ENCODE results near the gene SERPING1. TPM values are rescaled to one million over a fixed set of nuclear protein-coding genes. Genes with fewer than 3 reads are reported as not detected.

SERPING1 gene
- total and polyA plus RNA-seq, 2 of the 13 experiments (the other 11 are each of a cell fraction or from before 2014, with no cell fraction given), result 2.0 to 10.4 TPM

DNA sequence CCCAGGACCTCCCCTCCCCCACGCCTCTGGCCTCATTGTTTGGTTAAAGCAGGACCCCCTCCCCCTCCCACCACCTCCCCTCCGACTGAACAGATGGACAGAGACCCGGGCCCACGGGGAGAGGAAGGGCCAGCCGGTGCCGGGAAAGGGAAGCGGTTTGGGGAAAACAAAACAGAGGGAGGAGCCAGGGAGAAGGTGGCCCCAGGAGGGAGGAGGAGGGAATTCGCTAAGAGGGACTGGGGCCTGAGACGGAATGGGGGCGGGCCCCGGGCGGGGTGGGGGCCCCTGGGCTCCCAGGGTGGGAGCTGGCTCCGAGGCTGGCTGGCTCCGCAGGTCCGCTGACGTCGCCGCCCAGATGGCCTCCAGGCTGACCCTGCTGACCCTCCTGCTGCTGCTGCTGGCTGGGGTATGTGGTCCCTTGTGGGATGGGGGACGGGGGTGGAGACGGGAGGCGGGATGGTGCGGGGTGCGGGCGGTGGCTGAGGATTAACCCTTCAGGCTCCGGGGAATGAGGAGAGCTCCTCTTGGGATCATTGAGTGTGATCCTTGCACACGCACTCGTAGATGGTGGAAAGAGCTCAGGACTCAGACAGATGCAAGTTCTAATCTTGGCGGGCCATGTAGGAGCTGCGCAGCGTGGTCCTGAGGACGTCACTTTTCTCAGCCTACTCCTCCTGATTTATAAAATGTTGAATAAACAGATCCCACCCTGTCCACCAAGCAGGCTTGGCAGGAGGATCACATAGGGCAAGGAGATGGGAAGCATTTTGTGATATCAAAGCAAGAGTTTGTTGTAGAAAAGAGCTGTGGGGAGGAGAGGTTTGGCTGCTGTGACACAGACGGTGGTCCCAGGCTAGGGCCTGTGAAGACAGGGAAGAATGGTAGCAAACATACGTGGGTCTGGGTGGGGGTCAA is 688 bp downstream of the SERPING1 start (continued):
- TF ChIP-seq FOXC1 (CRISPR knock-in tag; IDR thresholded peaks at IDR 0.05; ENCODE audit: borderline replicate concordance) (no peak), ZNF44 (CRISPR knock-in tag; IDR thresholded peaks at IDR 0.05) (no peak), IRX3 (CRISPR knock-in tag; IDR thresholded peaks at IDR 0.05; ENCODE audit: borderline replicate concordance, low read depth) (no peak), SUZ12 (IDR thresholded peaks at IDR 0.05; ENCODE audit: low read depth, low read length) (no peak), ZNF607 (CRISPR knock-in tag; IDR thresholded peaks at IDR 0.05; ENCODE audit: borderline replicate concordance) (no peak), ZNF773 (CRISPR knock-in tag; IDR thresholded peaks at IDR 0.05; ENCODE audit: borderline replicate concordance) (no peak), ZNF652 (CRISPR knock-in tag; IDR thresholded peaks at IDR 0.05; ENCODE audit: borderline replicate concordance, low read depth) (peak; percentile 82), ZNF572 (CRISPR knock-in tag; IDR thresholded peaks at IDR 0.05) (no peak)
- TF ChIP-seq, protein P1, sequence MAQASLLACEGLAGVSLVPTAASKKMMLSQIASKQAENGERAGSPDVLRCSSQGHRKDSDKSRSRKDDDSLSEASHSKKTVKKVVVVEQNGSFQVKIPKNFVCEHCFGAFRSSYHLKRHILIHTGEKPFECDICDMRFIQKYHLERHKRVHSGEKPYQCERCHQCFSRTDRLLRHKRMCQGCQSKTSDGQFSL (CRISPR knock-in tag; IDR thresholded peaks at IDR 0.05), result no peak

DNA sequence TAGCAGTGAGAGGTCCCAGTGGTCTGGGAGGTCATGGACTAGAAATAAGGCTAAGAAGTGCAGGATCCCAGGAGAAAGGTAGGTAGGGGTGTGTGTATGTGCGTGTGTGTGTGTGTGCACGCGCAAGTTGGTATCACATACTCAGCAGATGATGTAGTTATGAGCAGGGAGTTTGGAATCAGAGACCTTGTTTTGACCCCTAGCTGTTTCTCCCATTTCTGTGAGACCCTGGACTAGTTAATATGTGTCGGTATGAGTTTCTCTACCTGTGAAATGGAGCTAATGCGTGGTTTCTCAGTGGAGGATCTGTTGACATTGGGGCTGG is 1.3 kb downstream of the SERPING1 start:
- no TSS peak for BruUV-seq (replicated peaks)
- FAIRE-seq (no peak), DNase-seq (ENCODE audit: low spot score) (no peak), ATAC-seq (no peak)
- H3K4me3 ChIP-seq (replicated peaks in 1 of 3; ENCODE audit: insufficient read depth in 1 of 3, low read depth in 2 of 3, low read length in 3 of 3), result no peak overlapping the region
- WGBS (ENCODE audit: low lambda C conversion rate), result 75% methylated on average over 5 of the region's 5 CpGs
- peaks cover 0 to 9% of the 10 kb centered on the region in 2 experiments; a peak in 2 of 5 replicates for H3K27me3 ChIP-seq (ENCODE audit: control insufficient read depth in 1 of 2, insufficient read depth in 2 of 2, low read length in 2 of 2)
- in situ Hi-C loops (cut with HindIII; ENCODE audit: extremely low pct_ligation_motif_present, low pct_unique_long_range_greater_than_20kb), result no loop called here
- H3K79me2 ChIP-seq (ENCODE audit: insufficient read depth, low read length), result no peaks in the 10 kb centered on the region
- ChIA-PET POLR2A (interaction anchor here (2.6 to 3.5 kb wide), 2 partner anchors 31 to 41 kb away, joined by 8 to 33 read pairs; partner anchors contain the start of gene UBE2L6), CTCF (ENCODE audit: low intra/inter-chr PET ratio, low total read pairs) (no interaction called here)
- peaks cover 35% of the 10 kb centered on the region for H3K4me1 ChIP-seq (ENCODE audit: insufficient read depth, low read length)
- intact Hi-C loops (cut with micrococcal nuclease; ENCODE audit: unreplicated experiment), result loop anchor here (5.0 kb wide), 1 partner anchor 34 kb away; no protein-coding TSS in a partner anchor
- no peaks in the 10 kb centered on the region for H4K20me1 ChIP-seq (ENCODE audit: insufficient read depth, low read length)
- no peaks in the 10 kb centered on the region for H3K36me3 ChIP-seq (replicated peaks in 1 of 2; ENCODE audit: control insufficient read depth in 1 of 2, insufficient read depth in 2 of 2, low read length in 2 of 2)
- peak overlapping the region; percentile 89; the same call in 1 of the 2 replicates for H3K4me2 ChIP-seq (ENCODE audit: low read depth, low read length)
- no peak overlapping the region for H3K27ac ChIP-seq (ENCODE audit: extremely low read length, insufficient read depth, low read length)
- no peak overlapping the region for H3K9ac ChIP-seq (ENCODE audit: insufficient read depth, low read depth, low read length)
- H2AFZ ChIP-seq (ENCODE audit: low read length), result no peak overlapping the region
- H3K9me3 ChIP-seq (ENCODE audit: low read length), result no peaks in the 10 kb centered on the region
- TF ChIP-seq CENPT (CRISPR knock-in tag; IDR thresholded peaks at IDR 0.05; ENCODE audit: low read depth), result no peak
- no peak for TF ChIP-seq ZSCAN31 (CRISPR knock-in tag; IDR thresholded peaks at IDR 0.05; ENCODE audit: low read depth)
- no peak for TF ChIP-seq ZSCAN25 (CRISPR knock-in tag; IDR thresholded peaks at IDR 0.05)
- TF ChIP-seq, protein P2, sequence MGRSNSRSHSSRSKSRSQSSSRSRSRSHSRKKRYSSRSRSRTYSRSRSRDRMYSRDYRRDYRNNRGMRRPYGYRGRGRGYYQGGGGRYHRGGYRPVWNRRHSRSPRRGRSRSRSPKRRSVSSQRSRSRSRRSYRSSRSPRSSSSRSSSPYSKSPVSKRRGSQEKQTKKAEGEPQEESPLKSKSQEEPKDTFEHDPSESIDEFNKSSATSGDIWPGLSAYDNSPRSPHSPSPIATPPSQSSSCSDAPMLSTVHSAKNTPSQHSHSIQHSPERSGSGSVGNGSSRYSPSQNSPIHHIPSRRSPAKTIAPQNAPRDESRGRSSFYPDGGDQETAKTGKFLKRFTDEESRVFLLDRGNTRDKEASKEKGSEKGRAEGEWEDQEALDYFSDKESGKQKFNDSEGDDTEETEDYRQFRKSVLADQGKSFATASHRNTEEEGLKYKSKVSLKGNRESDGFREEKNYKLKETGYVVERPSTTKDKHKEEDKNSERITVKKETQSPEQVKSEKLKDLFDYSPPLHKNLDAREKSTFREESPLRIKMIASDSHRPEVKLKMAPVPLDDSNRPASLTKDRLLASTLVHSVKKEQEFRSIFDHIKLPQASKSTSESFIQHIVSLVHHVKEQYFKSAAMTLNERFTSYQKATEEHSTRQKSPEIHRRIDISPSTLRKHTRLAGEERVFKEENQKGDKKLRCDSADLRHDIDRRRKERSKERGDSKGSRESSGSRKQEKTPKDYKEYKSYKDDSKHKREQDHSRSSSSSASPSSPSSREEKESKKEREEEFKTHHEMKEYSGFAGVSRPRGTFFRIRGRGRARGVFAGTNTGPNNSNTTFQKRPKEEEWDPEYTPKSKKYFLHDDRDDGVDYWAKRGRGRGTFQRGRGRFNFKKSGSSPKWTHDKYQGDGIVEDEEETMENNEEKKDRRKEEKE (IDR thresholded peaks at IDR 0.05), result no peak
- no peak for TF ChIP-seq MIXL1 (CRISPR knock-in tag; IDR thresholded peaks at IDR 0.05)
- no peak for TF ChIP-seq ZNF367 (CRISPR knock-in tag; IDR thresholded peaks at IDR 0.05; ENCODE audit: borderline replicate concordance)
- TF ChIP-seq GLI4 (CRISPR knock-in tag; IDR thresholded peaks at IDR 0.05; ENCODE audit: borderline replicate concordance), result no peak
- TF ChIP-seq, protein P3, sequence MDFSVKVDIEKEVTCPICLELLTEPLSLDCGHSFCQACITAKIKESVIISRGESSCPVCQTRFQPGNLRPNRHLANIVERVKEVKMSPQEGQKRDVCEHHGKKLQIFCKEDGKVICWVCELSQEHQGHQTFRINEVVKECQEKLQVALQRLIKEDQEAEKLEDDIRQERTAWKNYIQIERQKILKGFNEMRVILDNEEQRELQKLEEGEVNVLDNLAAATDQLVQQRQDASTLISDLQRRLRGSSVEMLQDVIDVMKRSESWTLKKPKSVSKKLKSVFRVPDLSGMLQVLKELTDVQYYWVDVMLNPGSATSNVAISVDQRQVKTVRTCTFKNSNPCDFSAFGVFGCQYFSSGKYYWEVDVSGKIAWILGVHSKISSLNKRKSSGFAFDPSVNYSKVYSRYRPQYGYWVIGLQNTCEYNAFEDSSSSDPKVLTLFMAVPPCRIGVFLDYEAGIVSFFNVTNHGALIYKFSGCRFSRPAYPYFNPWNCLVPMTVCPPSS (IDR thresholded peaks at IDR 0.05), result no peak
- no peak for TF ChIP-seq ZNF282 (IDR thresholded peaks at IDR 0.05; ENCODE audit: partially characterized antibody)
